Stimulated activated CD8-positive, alpha-beta memory T cell treated with anti-CD3 and anti-CD28 coated beads, Interleukin-12 subunit alpha, Interleukin-12 subunit beta, amount 100 ng/mL, for 24 hours (primary cell): ENCODE results near the gene RASSF4.

Experiments used
- DNase-seq: peaks from one replicate; pipeline ENCODE4 v3.0.0-alpha.2; 2020; ENCODE audit errors: extremely low read depth

Gene RASSF4

GRCh38 chr10:44959247-44960087 lies at the start of gene RASSF4:
TSS of gene RASSF4 (plus strand) at chr10:44959802. CDS start at chr10:44970203, 10,401 bp downstream.
- peak; percentile 75 for DNase-seq

- DNase-seq = no peak
These were observed 49.7 kb upstream of the RASSF4 start for GRCh38 chr10:44909910-44910309.

- DNase-seq = no peak
These were observed 49.0 kb upstream of the RASSF4 start for GRCh38 chr10:44910602-44911001.

GRCh38 chr10:44911081-44911540 lies 48.5 kb upstream of the RASSF4 start, which contains the start of gene TMEM72:
TSS of gene TMEM72 (plus strand) at chr10:44911337. CDS start at chr10:44911513, 176 bp downstream.
- DNase-seq = no peak

- no peak for DNase-seq
These were observed 47.7 kb upstream of the RASSF4 start for GRCh38 chr10:44911951-44912350.

- DNase-seq = no peak
These were observed 46.1 kb upstream of the RASSF4 start for GRCh38 chr10:44913350-44914081.

GRCh38 chr10:44914891-44915290 lies 44.7 kb upstream of the RASSF4 start:
- no peak for DNase-seq

GRCh38 chr10:44916429-44916828 lies 43.2 kb upstream of the RASSF4 start:
- DNase-seq = no peak

GRCh38 chr10:44917848-44918247 lies 41.8 kb upstream of the RASSF4 start:
- DNase-seq = no peak

- no peak for DNase-seq
These were observed 39.4 kb upstream of the RASSF4 start for GRCh38 chr10:44920252-44920651.

- no peak for DNase-seq
These were observed 38.5 kb upstream of the RASSF4 start for GRCh38 chr10:44921061-44921460.

GRCh38 chr10:44921506-44921905 lies 38.1 kb upstream of the RASSF4 start:
- DNase-seq = no peak

- no peak for DNase-seq
These were observed 37.6 kb upstream of the RASSF4 start for GRCh38 chr10:44922021-44922420.

GRCh38 chr10:44922796-44923545 lies 36.6 kb upstream of the RASSF4 start:
- DNase-seq = no peak

- DNase-seq = no peak
These were observed 36.0 kb upstream of the RASSF4 start for GRCh38 chr10:44923611-44924010.

- DNase-seq = no peak
These were observed 35.2 kb upstream of the RASSF4 start for GRCh38 chr10:44924261-44925040.

- DNase-seq = no peak
These were observed 34.4 kb upstream of the RASSF4 start for GRCh38 chr10:44925224-44925623.

GRCh38 chr10:44925811-44926750 lies 33.5 kb upstream of the RASSF4 start:
- no peak for DNase-seq

GRCh38 chr10:44926751-44927351 lies 32.8 kb upstream of the RASSF4 start:
- no peak for DNase-seq

GRCh38 chr10:44927352-44927751 lies 32.2 kb upstream of the RASSF4 start:
- DNase-seq = no peak
